Thyroid gland (tissue), 4 donors: ENCODE results near the gene ISX.

Experiments used
- CTCF ChIP-seq, 6 experiments: fragments of 200-600 bp in 3 of 6; fragments of 450-650 bp in 3 of 6; sonication (generic) in 3 of 6; IDR thresholded peaks; one replicate each; pipeline ENCODE4 v1.5.1; 2016 to 2019; ENCODE audit warnings: antibody characterized with exemption in 6 of 6, mild to moderate bottlenecking in 2 of 6, inconsistent platforms in 1 of 6, moderate library complexity in 1 of 6
- POLR2A ChIP-seq, 2 donors: fragments of 450-650 bp; IDR thresholded peaks; one replicate each; pipeline ENCODE4 v1.6.1; 2017; ENCODE audit warnings: antibody characterized with exemption in 2 of 2, mild to moderate bottlenecking in 2 of 2, moderate library complexity in 1 of 2

GRCh38 chr22:35051013-35051535 lies 14.9 kb upstream of the ISX start:
- TF ChIP-seq CTCF (IDR thresholded peaks at IDR 0.05) (no peak), POLR2A (IDR thresholded peaks at IDR 0.05) (no peak)
